Bone marrow (tissue), 2 donors: ENCODE measurements around the gene YY1AP1.
"Not testable (repeated sequence)": the region's sequence is repeated elsewhere in the genome, so short reads cannot be mapped to it uniquely, and the experiment has no call there.

ENCODE experiments used
- DNase-seq, 2 donors: peaks; one replicate each; lab custom pipeline; 2025; lab: John Stamatoyannopoulos, UW

YY1AP1 gene

DNA sequence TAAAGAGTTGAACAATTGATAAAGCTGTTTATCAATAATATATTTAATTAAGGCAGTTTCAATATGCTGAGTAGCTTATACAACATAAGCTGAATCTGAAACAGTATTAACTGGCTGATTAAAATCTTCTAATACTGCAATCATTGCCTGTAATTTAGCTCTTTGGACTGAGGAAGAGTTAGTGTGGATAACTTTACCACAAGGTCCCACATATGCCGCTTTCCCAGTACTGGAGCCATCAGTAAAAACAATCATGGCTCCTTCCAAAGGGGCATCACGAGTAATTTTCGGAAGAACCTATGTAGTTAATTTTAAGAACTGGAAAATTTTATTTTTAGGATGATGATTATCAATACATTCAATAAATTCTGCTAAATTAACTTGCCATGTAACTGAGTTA, 7.0 kb upstream of the YY1AP1 start:
- DNase-seq, result no peak

DNA sequence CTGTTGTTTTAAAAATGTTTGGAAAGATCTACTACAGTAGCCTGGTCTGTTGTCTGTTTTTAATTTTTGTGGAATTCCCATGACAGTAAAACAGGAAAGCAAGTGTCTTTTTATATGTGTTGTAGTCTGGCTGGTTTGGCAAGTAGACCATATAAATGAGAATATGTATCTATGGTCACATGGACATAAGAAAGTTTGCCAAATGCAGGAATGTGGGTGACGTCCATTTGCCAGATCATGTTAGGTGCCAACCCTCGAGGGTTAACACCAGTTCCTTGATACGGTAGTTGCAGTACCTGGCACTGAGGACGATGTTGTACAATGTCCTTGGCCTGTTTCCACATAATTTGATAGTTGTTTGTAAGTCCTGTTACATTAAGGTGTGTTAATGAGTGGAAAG, 6.5 kb upstream of the YY1AP1 start:
- no peak for DNase-seq

DNA sequence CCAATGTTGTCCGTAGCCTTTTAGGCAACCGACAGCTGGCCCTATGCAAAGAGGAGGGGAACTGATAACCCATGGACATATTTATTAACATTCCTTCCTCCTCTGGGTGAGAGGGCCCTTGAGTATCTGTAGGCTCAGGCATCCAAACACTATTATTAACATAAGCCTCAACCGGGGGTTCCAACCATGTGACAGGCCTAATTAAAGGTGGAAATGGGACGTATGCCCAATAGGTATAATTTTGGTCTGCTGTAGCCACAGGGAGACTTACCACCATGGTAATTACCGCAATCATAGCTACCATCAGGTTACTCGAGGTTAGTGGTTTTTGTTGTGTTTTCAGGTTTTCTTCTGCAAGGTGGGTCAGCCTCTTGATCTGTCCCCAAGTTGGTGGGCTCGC, 5.6 kb upstream of the YY1AP1 start:
- DNase-seq, result no peak

DNA sequence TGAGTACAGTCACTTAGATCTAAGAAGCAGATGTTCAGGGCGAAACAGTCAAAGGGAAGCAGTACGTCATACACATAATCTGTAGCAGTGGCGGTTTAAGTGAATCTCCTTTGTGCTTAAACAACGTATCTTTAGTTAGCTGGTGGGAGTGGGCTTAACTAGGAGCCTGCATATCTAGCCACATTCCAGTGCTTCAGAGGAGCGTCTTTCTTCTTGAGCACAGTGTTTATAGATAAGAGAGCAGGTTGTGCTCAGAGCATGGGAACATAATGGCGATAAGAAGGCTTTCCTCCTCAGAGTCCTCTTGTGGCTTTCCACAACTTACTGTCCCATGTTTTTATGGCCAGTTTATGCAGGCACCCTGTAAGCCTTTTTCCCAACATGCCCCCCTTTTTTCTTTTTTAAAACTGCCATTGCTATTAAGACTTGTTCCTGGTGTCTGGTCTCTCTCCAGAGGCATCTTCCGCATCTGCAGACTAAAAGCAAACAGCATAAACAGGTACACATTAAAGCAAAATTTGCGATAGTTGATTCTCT, 3.5 kb upstream of the YY1AP1 start:
- no peak for DNase-seq

- not testable (repeated sequence) for DNase-seq
Observed at GRCh38 chr1:155689081-155689607, 570 bp upstream of the YY1AP1 start, which contains the start of gene DAP3. Gene DAP3 (plus strand): TSS chr1:155689091. CDS start chr1:155709780, 20,689 bp downstream.

DNA sequence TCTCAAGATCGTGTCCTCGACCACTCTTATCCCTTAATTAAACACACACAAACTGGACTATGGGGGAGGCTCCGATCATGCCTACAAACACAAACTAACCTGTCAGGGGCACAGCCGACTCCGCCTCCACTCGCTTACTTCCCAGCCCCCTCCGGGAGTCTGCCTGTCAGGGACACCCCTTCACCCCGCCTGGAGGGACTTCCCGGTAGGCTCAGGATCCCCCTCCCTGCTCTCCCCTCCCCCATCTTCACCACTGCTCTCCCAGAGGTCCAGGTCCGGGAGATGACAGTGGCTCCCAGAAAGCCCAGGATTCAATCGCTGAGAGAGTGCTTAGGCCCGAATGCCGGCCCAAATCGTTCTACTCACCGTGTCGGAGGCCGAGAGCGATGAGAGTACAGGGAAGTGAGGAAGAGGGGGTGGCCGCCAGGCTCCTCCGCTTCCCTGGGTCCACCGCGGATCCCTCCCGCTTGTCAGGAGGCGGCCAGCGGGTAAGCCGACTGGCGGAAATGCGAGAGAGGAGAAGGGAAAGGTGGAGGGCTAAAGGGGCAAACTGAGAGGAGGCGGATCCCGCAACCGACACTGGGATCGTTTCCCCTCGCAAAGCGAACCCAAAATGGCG, 760 bp downstream of the YY1AP1 start:
- DNase-seq, result not testable (repeated sequence)

DNA sequence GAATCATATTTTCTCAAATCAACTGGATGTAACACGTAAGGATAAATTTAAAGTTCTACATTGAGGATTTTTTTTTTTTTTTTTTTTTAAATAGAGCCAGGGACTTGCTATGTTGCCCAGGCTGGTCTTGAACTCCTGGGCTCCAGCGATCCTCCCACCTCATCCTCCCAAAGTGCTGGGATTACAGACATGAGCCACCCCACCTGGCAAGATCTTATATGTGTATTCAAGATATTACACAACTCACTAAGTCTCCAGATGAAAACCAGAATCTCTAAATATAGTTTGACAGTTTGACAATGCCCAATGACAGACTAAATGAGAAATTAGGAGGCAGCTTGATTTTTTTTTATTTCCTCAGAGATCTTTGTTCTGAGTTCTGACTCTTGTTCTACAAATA, 6.8 kb downstream of the YY1AP1 start:
- no peak for DNase-seq

DNA sequence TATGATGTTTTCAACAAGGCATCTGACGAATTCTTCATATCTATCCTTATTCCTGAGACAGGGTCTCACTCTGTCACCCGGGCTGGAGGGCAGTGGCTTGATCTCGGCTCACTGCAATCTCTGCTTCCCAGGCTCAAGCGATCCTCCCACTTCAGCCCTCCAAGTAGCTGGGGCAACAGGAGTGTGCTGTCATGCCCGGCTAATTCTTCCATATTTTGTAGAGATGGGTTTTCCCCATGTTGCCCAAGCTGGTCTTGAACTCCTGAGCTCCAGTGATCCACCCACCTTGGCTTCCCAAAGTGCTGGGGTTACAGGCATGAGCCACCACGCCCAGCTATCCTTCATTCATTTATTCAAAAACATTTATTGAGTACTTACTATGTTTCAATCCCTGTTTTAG, 8.0 kb downstream of the YY1AP1 start:
- no peak for DNase-seq

DNA sequence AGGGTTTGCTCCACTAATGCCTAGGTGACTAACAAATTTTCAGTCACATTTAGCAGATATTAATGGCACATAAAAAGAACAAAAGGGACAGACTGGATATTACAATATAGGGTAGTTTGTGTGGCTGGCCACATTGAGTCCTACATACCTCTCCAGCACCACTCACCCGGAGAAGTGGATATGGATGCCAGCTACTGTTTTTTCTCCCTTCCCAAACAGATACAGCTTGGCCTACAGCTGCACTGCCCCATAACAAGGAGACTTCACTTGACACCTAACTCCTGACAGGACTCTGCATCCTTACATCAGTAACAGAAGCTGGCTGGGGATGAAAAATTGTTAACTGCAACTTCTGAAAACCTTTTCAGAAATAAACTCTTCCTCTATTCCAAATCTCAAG, 9.6 kb downstream of the YY1AP1 start:
- DNase-seq, result not testable (repeated sequence)

DNA sequence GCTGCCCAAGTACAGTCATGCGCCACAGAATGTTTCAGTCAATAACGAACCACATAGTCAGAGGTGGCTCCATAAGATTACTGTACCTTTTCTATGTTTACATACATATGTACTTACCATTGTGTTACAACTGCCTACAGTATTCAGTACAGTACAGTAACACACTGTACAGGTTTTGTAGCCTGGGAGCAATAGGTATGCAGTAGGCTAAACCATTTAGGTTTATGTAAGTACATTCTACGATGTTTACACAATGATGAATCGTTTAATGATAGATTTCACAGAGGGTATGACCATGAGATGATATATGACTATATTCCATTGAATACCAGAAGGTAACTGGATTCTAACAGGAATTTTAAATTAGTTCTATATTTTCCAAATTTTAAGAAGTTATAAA, 10.5 kb downstream of the YY1AP1 start:
- DNase-seq, result no peak

DNA sequence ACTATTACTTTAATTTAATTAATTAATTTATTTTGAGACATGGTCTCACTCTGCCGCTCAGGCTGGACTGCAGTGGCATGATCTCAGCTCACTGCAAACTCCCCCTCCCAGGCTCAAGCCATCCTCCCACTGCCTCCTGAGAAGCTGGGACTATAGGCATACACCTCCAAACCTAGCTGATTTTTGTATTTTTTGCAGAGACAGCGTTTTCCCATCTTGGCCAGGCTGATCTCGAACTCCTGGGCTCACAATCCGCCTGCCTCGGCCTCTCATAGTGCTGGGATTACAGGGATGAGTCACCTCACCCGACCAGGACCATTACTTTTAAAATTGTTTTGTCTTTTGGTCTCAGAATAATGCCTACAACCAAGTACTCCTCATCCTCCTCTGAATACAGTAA, 15.6 kb downstream of the YY1AP1 start:
- DNase-seq, result no peak

GRCh38 chr1:155671750-155672149, 16.8 kb downstream of the YY1AP1 start:
- no peak for DNase-seq

GRCh38 chr1:155669233-155670162, 19.1 kb downstream of the YY1AP1 start:
- no peak for DNase-seq

DNA sequence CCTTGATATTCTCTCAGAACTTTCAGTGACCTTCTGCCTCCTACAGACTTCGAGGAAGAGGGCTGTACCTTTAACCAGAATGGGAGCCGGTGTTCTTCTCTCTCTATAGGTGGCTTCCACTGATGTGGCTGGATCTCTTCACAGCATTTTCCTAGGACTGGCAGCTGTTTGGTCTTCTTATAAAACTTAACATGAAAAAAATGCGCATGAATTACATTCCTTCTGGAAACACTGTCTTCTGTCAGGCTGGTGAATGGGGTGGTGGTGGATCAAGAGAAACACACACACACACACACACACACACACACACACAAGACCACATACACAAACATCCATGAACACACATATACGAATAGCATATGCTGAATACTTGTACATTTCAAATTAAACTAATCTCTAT, 27.3 kb downstream of the YY1AP1 start:
- not testable (repeated sequence) for DNase-seq

DNA sequence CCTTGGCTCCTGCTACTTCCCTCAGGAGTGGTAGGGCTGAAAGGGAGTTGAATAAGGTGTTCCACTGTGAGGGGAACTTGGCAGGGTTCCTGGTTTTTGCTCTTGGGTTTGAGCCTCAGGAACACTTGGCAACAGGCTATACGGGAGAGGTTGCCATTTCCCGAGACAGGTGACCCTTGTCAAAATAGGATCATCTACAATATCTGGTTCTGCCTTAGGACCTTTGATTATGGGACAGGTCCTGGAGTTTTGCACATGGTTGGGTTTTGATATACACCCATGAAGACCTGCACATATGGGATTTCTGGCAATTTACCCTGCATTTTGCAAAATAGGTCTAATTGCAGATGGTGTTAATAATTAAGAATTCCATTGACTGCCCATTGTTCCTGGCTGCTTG, 31.1 kb downstream of the YY1AP1 start:
- no peak for DNase-seq

DNA sequence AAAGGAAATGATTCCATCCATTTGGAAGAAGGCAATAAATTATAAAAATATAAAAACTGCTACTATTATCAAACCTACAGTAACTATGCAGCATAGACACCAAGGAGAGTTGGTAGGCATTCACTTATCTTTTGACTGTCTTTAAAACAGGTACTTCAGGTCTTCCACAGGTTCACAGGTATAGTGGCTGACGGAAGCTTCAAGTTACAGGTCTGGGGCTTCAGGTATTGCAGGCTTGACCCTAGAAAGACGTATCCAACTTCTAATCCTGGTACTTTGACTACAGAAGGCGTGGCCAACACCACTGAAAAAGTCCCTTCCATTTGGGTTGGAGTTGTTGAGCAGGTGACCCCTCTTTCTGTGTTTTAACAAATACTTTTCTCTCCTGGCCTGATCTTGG, 35.6 kb downstream of the YY1AP1 start:
- no peak for DNase-seq

GRCh38 chr1:155651861-155652661, 36.5 kb downstream of the YY1AP1 start:
- DNase-seq, result no peak

DNA sequence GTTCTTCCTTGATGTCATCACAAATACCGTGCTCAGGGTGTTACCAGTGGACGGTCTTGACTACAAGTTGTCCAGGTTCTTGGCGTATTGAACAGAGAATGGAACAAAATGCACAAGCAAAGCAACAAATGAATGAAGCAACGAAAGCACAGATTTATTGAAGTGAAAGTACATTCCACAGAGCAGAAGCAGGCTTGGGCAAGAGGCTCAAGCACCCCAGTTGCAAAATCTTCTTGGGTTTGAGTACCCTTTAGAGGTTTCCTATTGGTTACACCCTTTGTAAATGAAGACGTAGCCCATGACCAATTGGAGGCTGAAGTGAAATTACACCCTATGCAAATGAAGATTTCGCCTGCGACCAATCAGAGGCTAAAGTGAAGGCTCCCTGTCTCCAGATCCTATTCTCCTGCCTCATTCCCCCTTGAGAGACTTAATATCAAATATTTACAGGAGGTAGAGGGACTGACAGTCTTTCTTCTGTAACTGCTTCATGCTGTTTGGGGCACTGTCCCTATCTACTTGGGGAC, 38.3 kb downstream of the YY1AP1 start:
- DNase-seq, result no peak

- peak in 1 of 2 donors; percentile 9 for DNase-seq
Observed at GRCh38 chr1:155649676-155650075, 38.9 kb downstream of the YY1AP1 start.

DNA sequence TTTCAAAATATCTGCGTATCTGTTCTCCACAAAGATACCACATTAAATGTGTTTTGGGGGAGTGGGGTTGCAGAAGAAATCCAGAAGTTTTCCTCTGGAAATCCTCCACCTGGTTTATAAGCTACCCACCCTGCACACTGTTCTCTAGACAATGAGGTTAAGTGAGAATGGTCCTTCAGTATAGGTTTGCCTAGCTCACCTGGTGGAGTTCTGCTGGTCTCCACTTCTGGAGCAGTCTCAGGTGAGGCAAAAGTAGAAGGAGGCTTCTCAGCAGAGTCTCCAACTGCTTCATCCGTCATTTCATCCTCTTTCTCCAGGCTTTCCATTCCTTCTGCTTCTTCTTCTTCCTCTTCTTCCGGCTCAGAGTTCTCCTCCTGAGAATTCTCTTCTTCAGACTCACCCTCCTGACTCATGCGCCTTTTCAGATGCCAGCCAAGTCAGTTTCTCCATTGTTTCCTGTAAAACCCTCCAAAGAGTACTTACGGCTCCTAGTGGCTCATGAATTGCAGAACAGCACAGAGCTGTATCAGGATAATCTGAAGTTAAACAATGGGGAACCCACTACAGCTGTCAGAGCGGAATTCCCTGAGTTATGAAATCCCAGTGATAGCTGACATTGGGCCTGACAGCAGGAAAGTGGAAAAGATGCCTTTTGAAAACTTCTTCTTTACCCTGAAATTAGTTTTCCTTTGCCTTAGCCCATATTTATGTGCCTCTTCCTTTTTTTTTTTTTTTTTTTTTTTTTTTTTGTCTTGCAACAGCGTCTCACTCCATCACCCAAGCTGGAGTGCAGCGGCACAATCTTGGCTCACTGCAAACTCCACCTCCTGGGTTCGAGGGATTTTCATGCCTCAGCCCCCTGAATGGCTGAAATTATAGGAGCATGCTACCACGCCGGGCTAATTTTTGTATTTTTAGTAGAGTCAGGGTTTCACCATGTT, 40.1 kb downstream of the YY1AP1 start:
- peak; percentile 24 to 43 for DNase-seq

- DNase-seq, result no peak
Observed at GRCh38 chr1:155646307-155646706, 42.3 kb downstream of the YY1AP1 start.
